AG09309 (cell line): ENCODE measurements around the gene ZBTB11.

Source experiments
- DNase-seq: peaks from one replicate; pipeline ENCODE4 v3.0.0-alpha.2; 2010; ENCODE audit warnings: low read depth
- H3K4me3 ChIP-seq: 2 replicates; pipeline ENCODE4 v1.5.1; 2011; ENCODE audit warnings: mild to moderate bottlenecking, low read depth, low read length, moderate library complexity; ENCODE audit not compliant: control insufficient read depth
- TF ChIP-seq, protein P1 (sequence below): IDR thresholded peaks from 2 replicates; pipeline ENCODE4 v1.5.1; 2011; ENCODE audit warnings: mild to moderate bottlenecking, low read depth, low read length, inconsistent platforms; ENCODE audit not compliant: insufficient read depth, control insufficient read depth; ENCODE audit errors: missing control alignments

ZBTB11 gene

DNA sequence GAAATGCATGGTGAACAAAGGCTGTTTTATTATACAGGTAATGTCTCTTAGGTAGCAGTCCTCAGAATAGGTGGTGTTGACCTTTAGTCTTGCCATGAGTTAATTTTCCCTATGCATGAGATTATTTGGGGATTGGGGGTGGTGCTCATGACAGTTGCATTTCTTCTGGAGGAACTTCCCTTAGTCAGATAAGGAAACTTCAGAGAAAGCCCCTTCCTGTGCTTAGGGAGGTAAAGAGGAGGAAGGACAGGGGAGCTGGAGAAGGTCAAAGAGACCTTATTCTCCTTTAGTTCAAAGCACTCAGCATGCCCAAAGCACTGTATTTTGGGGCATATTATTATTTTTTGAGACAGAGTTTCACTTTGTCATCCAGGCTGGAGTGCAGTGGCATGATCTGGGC is 47.7 kb downstream of the ZBTB11 start:
- TF ChIP-seq, protein P1, sequence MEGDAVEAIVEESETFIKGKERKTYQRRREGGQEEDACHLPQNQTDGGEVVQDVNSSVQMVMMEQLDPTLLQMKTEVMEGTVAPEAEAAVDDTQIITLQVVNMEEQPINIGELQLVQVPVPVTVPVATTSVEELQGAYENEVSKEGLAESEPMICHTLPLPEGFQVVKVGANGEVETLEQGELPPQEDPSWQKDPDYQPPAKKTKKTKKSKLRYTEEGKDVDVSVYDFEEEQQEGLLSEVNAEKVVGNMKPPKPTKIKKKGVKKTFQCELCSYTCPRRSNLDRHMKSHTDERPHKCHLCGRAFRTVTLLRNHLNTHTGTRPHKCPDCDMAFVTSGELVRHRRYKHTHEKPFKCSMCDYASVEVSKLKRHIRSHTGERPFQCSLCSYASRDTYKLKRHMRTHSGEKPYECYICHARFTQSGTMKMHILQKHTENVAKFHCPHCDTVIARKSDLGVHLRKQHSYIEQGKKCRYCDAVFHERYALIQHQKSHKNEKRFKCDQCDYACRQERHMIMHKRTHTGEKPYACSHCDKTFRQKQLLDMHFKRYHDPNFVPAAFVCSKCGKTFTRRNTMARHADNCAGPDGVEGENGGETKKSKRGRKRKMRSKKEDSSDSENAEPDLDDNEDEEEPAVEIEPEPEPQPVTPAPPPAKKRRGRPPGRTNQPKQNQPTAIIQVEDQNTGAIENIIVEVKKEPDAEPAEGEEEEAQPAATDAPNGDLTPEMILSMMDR = no peak
- no peak overlapping the region for H3K4me3 ChIP-seq
- no peak for DNase-seq

DNA sequence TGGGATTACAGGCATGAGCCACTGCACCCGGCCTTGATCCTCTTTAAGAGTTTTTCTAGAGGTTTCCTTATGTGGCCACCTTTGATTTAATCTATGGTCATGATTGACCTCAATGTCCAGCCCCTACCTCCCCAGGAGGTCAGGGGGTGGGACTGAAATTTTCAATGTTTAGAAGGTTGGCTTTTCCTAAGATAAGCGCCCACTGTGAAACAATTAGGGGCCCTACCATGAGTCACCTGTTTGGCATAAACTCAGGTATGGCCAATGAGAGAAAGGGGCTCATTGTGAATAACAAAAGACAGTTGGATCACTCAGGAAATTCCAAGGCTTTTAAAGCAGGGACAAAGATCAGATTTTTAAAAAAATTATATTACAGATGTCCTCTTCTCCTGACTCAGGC is 51.1 kb downstream of the ZBTB11 start:
- H3K4me3 ChIP-seq = no peak overlapping the region
- TF ChIP-seq, protein P1 = no peak

DNA sequence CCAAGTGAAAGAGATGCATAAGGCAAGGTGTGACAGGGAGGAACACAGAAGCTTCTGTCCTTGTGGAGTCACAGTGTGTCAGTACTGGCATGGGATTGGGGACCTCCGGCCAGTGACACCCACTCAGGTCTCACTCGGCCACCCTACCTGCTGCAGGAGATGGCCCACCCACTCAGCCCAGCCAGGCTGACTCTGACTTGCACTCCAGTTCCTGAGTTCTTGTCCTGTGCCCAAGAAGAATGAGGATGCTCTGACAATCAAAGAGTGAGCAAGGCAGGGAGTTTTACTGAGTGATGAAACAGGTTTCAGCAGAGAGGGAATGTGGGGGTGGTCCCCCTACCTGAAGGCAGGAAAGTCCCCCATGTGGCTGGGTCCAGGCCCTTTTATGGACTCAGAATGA is 52.1 kb downstream of the ZBTB11 start:
- DNase-seq = no peak
- TF ChIP-seq, protein P1 = no peak

More for the DNA sequence above, 51.1 kb downstream of the ZBTB11 start:
- DNase-seq = no peak

DNA sequence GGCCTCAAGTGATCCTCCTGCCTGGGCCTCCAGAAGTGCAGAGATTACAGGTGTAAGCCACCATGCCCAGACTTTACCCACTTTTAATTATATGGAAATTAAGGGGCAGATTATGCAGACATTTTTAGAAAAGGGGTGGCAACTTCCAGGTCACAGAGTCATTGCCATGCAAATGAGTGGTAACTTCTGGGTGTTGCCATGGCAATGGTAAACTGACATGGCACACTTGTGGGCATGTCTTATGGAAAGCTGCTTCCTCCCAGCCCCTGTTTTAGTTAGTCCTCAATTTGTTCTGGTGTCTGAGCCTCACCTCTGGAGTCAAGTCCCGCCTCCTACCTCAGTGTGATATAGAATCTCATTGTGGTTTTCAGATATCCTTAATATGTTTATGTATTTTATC is 53.3 kb downstream of the ZBTB11 start:
- TF ChIP-seq, protein P1 = no peak
- no peak for DNase-seq
- H3K4me3 ChIP-seq = no peak overlapping the region

More for the DNA sequence above, 52.1 kb downstream of the ZBTB11 start:
- H3K4me3 ChIP-seq = no peak overlapping the region

DNA sequence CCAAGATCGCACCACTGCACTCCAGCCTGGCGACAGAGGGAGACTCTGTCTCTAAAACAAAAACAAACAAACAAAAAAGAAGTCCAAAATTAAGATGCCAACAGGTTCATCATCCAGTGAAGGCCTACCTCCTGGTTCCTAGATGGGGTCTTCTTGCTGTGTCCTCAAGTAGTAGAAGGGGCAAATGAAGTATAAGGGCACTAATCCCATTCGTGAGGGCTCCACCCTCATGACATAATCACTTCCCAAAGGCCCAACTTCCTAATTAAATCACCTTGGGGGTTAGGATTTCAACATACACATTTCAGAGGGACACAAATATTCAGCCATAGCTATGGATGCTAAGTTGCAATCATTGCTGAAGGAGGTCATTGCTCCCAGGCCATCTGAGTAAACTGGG is 57.2 kb downstream of the ZBTB11 start:
- no peak overlapping the region for H3K4me3 ChIP-seq
- no peak for DNase-seq
- TF ChIP-seq, protein P1 = no peak

DNA sequence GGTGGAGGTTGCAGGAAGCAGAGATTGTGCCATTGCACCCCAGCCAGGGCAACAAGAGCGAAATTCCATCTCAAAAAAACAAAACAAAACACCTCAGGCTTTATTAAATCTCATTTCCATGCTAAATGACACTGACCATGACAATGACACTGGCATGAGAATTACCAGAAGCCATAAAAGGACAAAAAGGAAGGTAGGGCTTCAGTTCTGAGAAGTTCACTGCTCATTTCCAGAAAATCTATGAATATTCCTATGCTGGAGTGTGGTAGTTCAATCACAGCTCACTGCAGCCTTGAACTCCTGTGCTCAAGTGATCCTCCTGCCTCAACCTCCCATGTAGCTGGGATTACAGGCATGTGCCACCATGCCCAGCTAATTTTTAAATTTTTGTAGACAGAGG is 58.2 kb downstream of the ZBTB11 start:
- no peak for DNase-seq
- TF ChIP-seq, protein P1 = no peak

DNA sequence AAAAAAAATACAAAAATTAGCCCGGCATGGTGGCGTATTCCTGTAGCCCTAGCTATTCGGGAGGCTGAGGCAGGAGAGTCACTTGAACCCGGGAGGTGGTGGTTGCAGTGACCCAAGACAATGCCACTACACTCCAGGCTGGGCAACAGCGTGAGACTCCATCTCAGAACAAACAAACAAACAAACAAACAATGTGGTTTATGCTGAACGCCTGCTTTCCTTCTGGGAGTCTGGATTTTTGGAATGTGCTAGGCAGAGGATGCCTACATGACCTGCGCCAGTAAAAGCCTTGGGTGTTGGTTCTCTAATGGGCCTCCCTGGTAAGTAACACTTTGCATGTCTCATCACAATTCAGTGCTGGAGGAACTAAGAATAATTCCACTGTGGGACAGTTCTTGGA is 59.5 kb downstream of the ZBTB11 start:
- H3K4me3 ChIP-seq = no peak overlapping the region
- TF ChIP-seq, protein P1 = no peak
- DNase-seq = no peak

More for the DNA sequence above, 58.2 kb downstream of the ZBTB11 start:
- no peak overlapping the region for H3K4me3 ChIP-seq
